Bronchial epithelial cell (primary cell): Measurements from ENCODE around the gene QSER1. TPM values are rescaled to one million over a fixed set of nuclear protein-coding genes. Genes with fewer than 3 reads are reported as not detected.

Experiments
- DNase-seq: peaks from one replicate; pipeline ENCODE4 v3.0.0-alpha.2; 2010; ENCODE audit warnings: low read depth
- FAIRE-seq: peaks from 2 replicates; lab custom pipeline; 2011; peaks lifted over from hg19 to GRCh38; lab: Jason Lieb, UNC
- H3K27me3 ChIP-seq: 2 replicates; pipeline ENCODE4 v1.5.1; 2011; ENCODE audit warnings: low read length; ENCODE audit not compliant: control insufficient read depth, insufficient read depth
- H3K36me3 ChIP-seq: 2 replicates; pipeline ENCODE4 v1.5.1; 2011; ENCODE audit warnings: low read length; ENCODE audit not compliant: control insufficient read depth, insufficient read depth
- H3K4me3 ChIP-seq: 2 replicates; pipeline ENCODE4 v1.5.1; 2011; ENCODE audit warnings: mild to moderate bottlenecking, low read depth, low read length, control low read depth
- CTCF ChIP-seq: IDR thresholded peaks from 2 replicates; pipeline ENCODE4 v1.5.1; 2011; ENCODE audit warnings: mild to moderate bottlenecking, moderate library complexity, low read length, control low read depth, inconsistent platforms; ENCODE audit not compliant: insufficient read depth, severe bottlenecking
- total RNA-seq: library from RNA; depleted of rRNA; stranded (reverse); fragments of >200 nt; gene quantifications from 2 replicates; pipeline ENCODE4 v1.2.1, GENCODE V29; 2014

Gene QSER1
- total RNA-seq, 1 donor from 2014 or later, result 11.1 TPM

DNA sequence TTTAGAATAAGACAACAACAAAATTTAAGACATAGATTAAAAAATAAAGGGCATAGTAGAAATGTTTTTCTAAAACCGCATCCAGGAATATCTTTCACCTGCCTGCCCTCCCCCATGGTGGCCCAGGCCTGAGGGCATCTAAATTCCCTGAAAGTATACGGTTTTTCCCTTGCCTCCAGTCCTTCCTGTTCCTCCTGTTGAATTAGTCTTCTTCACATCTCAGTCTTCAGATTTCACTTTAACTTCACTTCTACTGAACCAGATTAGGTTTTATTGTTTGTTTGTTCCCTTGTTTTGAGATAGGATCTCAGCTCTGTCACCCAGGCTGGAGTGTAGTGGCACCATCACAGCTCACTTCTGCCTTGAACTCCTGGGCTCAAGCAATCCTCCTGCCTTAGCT is 90.0 kb downstream of the QSER1 start:
- H3K27me3 ChIP-seq, result no peaks in the 10 kb centered on the region
- H3K36me3 ChIP-seq, result no peaks in the 10 kb centered on the region
- no peak overlapping the region for H3K4me3 ChIP-seq
- FAIRE-seq, result no peak
- TF ChIP-seq CTCF, result no peak
- DNase-seq, result no peak

GRCh38 chr11:32983506-32983905 is 90.9 kb downstream of the QSER1 start:
- no peak for TF ChIP-seq CTCF
- H3K4me3 ChIP-seq, result no peak overlapping the region
- DNase-seq, result no peak
- no peak for FAIRE-seq
- no peaks in the 10 kb centered on the region for H3K27me3 ChIP-seq
- H3K36me3 ChIP-seq, result no peaks in the 10 kb centered on the region

DNA sequence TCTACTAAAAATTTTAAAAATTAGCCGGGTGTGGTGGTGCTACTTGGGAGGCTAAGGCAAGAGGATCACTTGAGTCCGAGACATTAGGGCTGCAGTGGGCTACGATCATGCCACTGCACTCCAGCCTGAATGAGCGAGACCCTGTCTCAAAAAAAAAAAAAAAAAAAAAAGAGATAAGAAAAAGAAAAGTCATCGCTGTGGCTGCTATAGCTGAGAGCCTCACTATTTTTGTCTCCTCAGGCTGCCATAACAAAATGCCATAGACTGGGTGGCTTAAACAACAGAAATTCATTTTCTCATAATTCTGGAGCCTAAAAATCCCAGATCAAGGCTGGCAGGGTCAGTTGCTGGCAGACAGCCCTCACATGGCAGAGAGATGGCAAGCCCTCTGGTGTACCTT is 93.0 kb downstream of the QSER1 start:
- FAIRE-seq (no peak), DNase-seq (no peak)
- no peaks in the 10 kb centered on the region for H3K27me3 ChIP-seq
- TF ChIP-seq CTCF, result no peak
- no peak overlapping the region for H3K4me3 ChIP-seq
- no peaks in the 10 kb centered on the region for H3K36me3 ChIP-seq

DNA sequence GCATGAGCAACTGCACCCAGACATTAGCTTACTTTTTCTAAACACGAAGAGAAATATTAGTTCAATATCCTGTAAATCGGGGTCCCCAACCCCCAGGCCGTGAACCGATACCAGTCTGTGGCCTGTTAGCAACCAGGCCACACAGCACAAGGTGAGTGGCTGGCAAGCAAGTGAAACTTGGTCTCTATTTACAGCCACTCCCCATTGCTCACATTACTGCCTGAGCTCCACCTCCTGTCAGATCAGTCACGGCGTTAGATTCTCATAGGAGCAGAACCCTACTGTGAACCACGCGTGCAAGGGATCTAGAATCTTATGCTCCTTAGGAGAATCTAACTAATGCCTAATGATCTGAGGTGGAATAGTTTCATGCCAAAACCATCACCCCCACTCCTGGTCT is 95.2 kb downstream of the QSER1 start:
- Histone ChIP-seq H3K4me3 (no peak overlapping the region), H3K36me3 (no peaks in the 10 kb centered on the region), H3K27me3 (no peaks in the 10 kb centered on the region)
- TF ChIP-seq CTCF, result no peak
- DNase-seq, result no peak
- FAIRE-seq, result no peak

DNA sequence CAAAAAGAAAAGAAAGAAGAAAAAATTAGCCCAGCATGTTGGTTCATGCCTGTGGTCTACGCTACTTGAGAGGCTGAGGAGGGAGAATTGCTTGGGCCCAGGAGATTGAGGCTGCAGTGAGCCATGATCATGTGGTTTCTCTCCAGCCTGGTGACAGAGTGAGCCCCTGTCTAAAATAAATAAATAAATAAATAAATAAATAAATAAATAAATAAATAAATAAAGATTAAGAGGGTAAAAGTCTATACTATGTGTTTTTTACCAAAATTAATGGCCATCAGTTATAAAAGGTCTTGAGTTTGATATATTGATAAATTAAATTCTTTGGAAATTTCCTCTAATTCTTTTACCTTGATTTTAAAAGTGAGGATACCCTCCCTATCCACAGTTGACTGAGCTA is 97.9 kb downstream of the QSER1 start:
- Histone ChIP-seq H3K4me3 (no peak overlapping the region), H3K27me3 (no peaks in the 10 kb centered on the region), H3K36me3 (no peaks in the 10 kb centered on the region)
- no peak for FAIRE-seq
- TF ChIP-seq CTCF, result no peak
- DNase-seq, result no peak

GRCh38 chr11:32991427-32991826 is 98.8 kb downstream of the QSER1 start:
- Histone ChIP-seq H3K27me3 (no peaks in the 10 kb centered on the region), H3K4me3 (no peak overlapping the region), H3K36me3 (no peaks in the 10 kb centered on the region)
- no peak for DNase-seq
- no peak for TF ChIP-seq CTCF
- FAIRE-seq, result no peak
